Gastroesophageal sphincter (tissue), 4 donors: Measurements from ENCODE around the gene SLAMF8. TPM values are rescaled to one million over a fixed set of nuclear protein-coding genes. Genes with fewer than 3 reads are reported as not detected.

ENCODE experiments used
- ATAC-seq: fragments of 150-250 bp; one replicate; pipeline ENCODE4 v1.9.1; 2016; ENCODE audit warnings: mild to moderate bottlenecking, moderate library complexity
- H3K27ac ChIP-seq, 4 donors: fragments of 200-600 bp; sonication (generic) in 3 of 4; 1 replicate in 3 of 4; 2 replicates in 1 of 4; pipeline ENCODE4 v1.5.1; 2016 to 2019
- H3K27me3 ChIP-seq: fragments of 200-600 bp; sonication (generic); one replicate; pipeline ENCODE4 v1.5.1; 2019
- H3K36me3 ChIP-seq, 2 donors: fragments of 200-600 bp; sonication (generic); one replicate each; pipeline ENCODE4 v1.5.1; 2019; ENCODE audit warnings: control low read depth in 1 of 2
- H3K4me1 ChIP-seq, 3 donors: fragments of 200-600 bp; sonication (generic); 1 replicate in 2 of 3; 2 replicates in 1 of 3; pipeline ENCODE4 v1.5.1; 2016 to 2019; ENCODE audit warnings: control low read depth in 2 of 3
- H3K4me3 ChIP-seq, 2 donors: fragments of 200-600 bp; sonication (generic); one replicate each; pipeline ENCODE4 v1.5.1; 2019; ENCODE audit warnings: mild to moderate bottlenecking in 1 of 2, moderate library complexity in 1 of 2
- H3K9me3 ChIP-seq, 3 donors: fragments of 200-600 bp; sonication (generic); one replicate each; pipeline ENCODE4 v1.5.1; 2017 to 2019; ENCODE audit warnings: control low read depth in 2 of 3
- EP300 ChIP-seq: sonication (generic); formaldehyde crosslinking; IDR thresholded peaks from one replicate; pipeline ENCODE4 v1.6.1; 2017; ENCODE audit warnings: antibody characterized with exemption, mild to moderate bottlenecking
- POLR2A ChIP-seq, 2 donors: fragments of 450-650 bp; IDR thresholded peaks; one replicate each; pipeline ENCODE4 v1.6.1; 2017; ENCODE audit warnings: antibody characterized with exemption in 2 of 2, mild to moderate bottlenecking in 2 of 2, moderate library complexity in 1 of 2
- POLR2AphosphoS5 ChIP-seq: sonication (generic); formaldehyde crosslinking; IDR thresholded peaks from one replicate; pipeline ENCODE4 v1.6.1; 2017; ENCODE audit warnings: antibody characterized with exemption
- WGBS, 2 donors: methylation state at CpG; one replicate each; pipeline ENCODE4 v1.1.5; 2018; ENCODE audit warnings: low coverage in 1 of 2; 5-methylcytosine and 5-hydroxymethylcytosine counted together
- small RNA-seq, 4 donors: library from RNA; depleted of rRNA; stranded (forward); fragments of <200 nt; gene quantifications; one replicate each; pipeline ENCODE3, GENCODE V24; 2016
- total RNA-seq, 4 donors: library from RNA; depleted of rRNA; stranded (reverse); fragments of >200 nt; gene quantifications; one replicate each; pipeline ENCODE4 v1.1.0, GENCODE V29; 2016
- TF ChIP-seq, protein P1 (sequence below), 4 experiments: fragments of 200-600 bp in 2 of 4; fragments of 450-650 bp in 2 of 4; sonication (generic) in 1 of 4; IDR thresholded peaks; one replicate each; pipeline ENCODE4 v1.5.1; 2017 to 2019; ENCODE audit warnings: antibody characterized with exemption in 4 of 4, mild to moderate bottlenecking in 2 of 4, moderate library complexity in 2 of 4

The SLAMF8 gene
- total RNA-seq, 4 donors from 2014 or later: 1.4 to 4.3 (median 4.2) TPM; not detected in 1

- H3K4me1 ChIP-seq: peaks cover 0 to 8% (median 0%) of the 10 kb centered on the region in 3 donors
- no peak overlapping the region for H3K4me3 ChIP-seq
- ATAC-seq: no peak
- TF ChIP-seq, protein P1, sequence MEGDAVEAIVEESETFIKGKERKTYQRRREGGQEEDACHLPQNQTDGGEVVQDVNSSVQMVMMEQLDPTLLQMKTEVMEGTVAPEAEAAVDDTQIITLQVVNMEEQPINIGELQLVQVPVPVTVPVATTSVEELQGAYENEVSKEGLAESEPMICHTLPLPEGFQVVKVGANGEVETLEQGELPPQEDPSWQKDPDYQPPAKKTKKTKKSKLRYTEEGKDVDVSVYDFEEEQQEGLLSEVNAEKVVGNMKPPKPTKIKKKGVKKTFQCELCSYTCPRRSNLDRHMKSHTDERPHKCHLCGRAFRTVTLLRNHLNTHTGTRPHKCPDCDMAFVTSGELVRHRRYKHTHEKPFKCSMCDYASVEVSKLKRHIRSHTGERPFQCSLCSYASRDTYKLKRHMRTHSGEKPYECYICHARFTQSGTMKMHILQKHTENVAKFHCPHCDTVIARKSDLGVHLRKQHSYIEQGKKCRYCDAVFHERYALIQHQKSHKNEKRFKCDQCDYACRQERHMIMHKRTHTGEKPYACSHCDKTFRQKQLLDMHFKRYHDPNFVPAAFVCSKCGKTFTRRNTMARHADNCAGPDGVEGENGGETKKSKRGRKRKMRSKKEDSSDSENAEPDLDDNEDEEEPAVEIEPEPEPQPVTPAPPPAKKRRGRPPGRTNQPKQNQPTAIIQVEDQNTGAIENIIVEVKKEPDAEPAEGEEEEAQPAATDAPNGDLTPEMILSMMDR (IDR thresholded peaks at IDR 0.05): no peak
- no peaks in the 10 kb centered on the region for H3K27me3 ChIP-seq
- no peak overlapping the region for H3K27ac ChIP-seq
- 87 to 94% methylated on average over 3 of the region's 4 CpGs for WGBS, 2 donors
- H3K9me3 ChIP-seq: no peaks in the 10 kb centered on the region
- peaks cover 0 to 3% of the 10 kb centered on the region in 2 donors for H3K36me3 ChIP-seq
Measured at GRCh38 chr1:159883134-159883533, 56.5 kb downstream of the SLAMF8 start.

GRCh38 chr1:159884296-159884695 lies 57.6 kb downstream of the SLAMF8 start:
- Histone ChIP-seq H3K4me3 (no peak overlapping the region), H3K27me3 (no peaks in the 10 kb centered on the region), H3K4me1 (peaks cover 0 to 12% (median 1%) of the 10 kb centered on the region in 3 donors), H3K27ac (no peak overlapping the region), H3K36me3 (peaks cover 0 to 3% of the 10 kb centered on the region in 2 donors), H3K9me3 (no peaks in the 10 kb centered on the region)
- WGBS, 2 donors: 90 to 93% methylated on average over 3 to 6 of the region's 8 CpGs
- no peak for TF ChIP-seq POLR2A (IDR thresholded peaks at IDR 0.05)
- no peak for TF ChIP-seq EP300
- no peak for TF ChIP-seq POLR2AphosphoS5
- TF ChIP-seq, protein P1 (IDR thresholded peaks at IDR 0.05): no peak
- no peak for ATAC-seq

Small RNA genes lying within 50 kb of the gene (small RNA-seq; reads per million reads assigned to genes)
- 0 reads per million in 4 donors for gene RF00570

Other genes with a start within 250 kb of the SLAMF8 start
- gene APCS, start 239.0 kb upstream of the SLAMF8 start, total RNA-seq: not detected
- gene CRP, start 112.3 kb upstream of the SLAMF8 start, total RNA-seq: under 1 TPM in 1 of 4 donors, not detected in 3; 0.27 TPM
- 10 to 100 TPM; 45.9 to 64.3 (median 56.4) TPM for gene DUSP23, start 45.9 kb upstream of the SLAMF8 start, total RNA-seq
- gene FCRL6, start 24.5 kb upstream of the SLAMF8 start, total RNA-seq: 1 to 10 TPM in 1 of 4 donors, under 1 TPM in 2, not detected in 1; 0.62 to 1.9 (median 0.94) TPM
- not detected for gene VSIG8, start 35.8 kb downstream of the SLAMF8 start, total RNA-seq
- under 1 TPM in 2 of 4 donors, not detected in 2; 0.27 to 0.81 TPM for gene CFAP45, start 73.3 kb downstream of the SLAMF8 start, total RNA-seq
- 100 to 1,000 TPM in 3 of 4 donors, 10 to 100 TPM in 1; 75.3 to 239 (median 217) TPM for gene TAGLN2, start 98.6 kb downstream of the SLAMF8 start, total RNA-seq
- gene IGSF9, start 118.7 kb downstream of the SLAMF8 start, total RNA-seq: under 1 TPM in 2 of 4 donors, not detected in 2; 0.35 to 0.62 TPM
- gene SLAMF9, start 127.4 kb downstream of the SLAMF8 start, total RNA-seq: not detected
- 1 to 10 TPM; 3.7 to 5.4 (median 4.4) TPM for gene PIGM, start 205.1 kb downstream of the SLAMF8 start, total RNA-seq
- not detected for gene KCNJ10, start 243.3 kb downstream of the SLAMF8 start, total RNA-seq